Activated T-cell treated with anti-CD3 and anti-CD28 coated beads for 4 hours (primary cell): ENCODE results near the gene TM7SF2.

Experiments
- DNase-seq: peaks from one replicate; pipeline ENCODE4 v3.0.0-alpha.2; 2020

Gene TM7SF2

GRCh38 chr11:65160643-65161042, 49.0 kb downstream of the TM7SF2 start:
- DNase-seq: no peak

- no peak for DNase-seq
These were observed 52.0 kb downstream of the TM7SF2 start for GRCh38 chr11:65163684-65164083.
